Activated naive CD4-positive, alpha-beta T cell treated with anti-CD3 and anti-CD28 coated beads, Interleukin-2, amount 50 U/mL, for 16 hours (primary cell): ENCODE measurements around the gene TMEM132D.

Experiments
- DNase-seq: peaks from one replicate; pipeline ENCODE4 v3.0.0-alpha.2; 2020

TMEM132D gene

GRCh38 chr12:129404556-129404955 lies 499.3 kb downstream of the TMEM132D start:
- no peak for DNase-seq

GRCh38 chr12:129401572-129401971 lies 502.3 kb downstream of the TMEM132D start:
- no peak for DNase-seq

GRCh38 chr12:129394177-129394825 lies 509.5 kb downstream of the TMEM132D start:
- no peak for DNase-seq

GRCh38 chr12:129393357-129393937 lies 510.4 kb downstream of the TMEM132D start:
- no peak for DNase-seq

GRCh38 chr12:129385637-129385990 lies 518.2 kb downstream of the TMEM132D start:
- DNase-seq, result no peak

- DNase-seq, result no peak
Observed at GRCh38 chr12:129383956-129384355, 519.9 kb downstream of the TMEM132D start.

- DNase-seq, result no peak
Observed at GRCh38 chr12:129381715-129382114, 522.1 kb downstream of the TMEM132D start.

- DNase-seq, result no peak
Observed at GRCh38 chr12:129379076-129379804, 524.6 kb downstream of the TMEM132D start.

GRCh38 chr12:129378496-129378895 lies 525.3 kb downstream of the TMEM132D start:
- no peak for DNase-seq

GRCh38 chr12:129373746-129374145 lies 530.1 kb downstream of the TMEM132D start:
- DNase-seq, result no peak

GRCh38 chr12:129372876-129373275 lies 530.9 kb downstream of the TMEM132D start:
- no peak for DNase-seq

- DNase-seq, result no peak
Observed at GRCh38 chr12:129372348-129372747, 531.5 kb downstream of the TMEM132D start.

GRCh38 chr12:129371268-129371667 lies 532.6 kb downstream of the TMEM132D start:
- DNase-seq, result no peak

GRCh38 chr12:129366656-129367055 lies 537.2 kb downstream of the TMEM132D start:
- DNase-seq, result no peak

GRCh38 chr12:129363041-129363440 lies 540.8 kb downstream of the TMEM132D start:
- DNase-seq, result no peak

- DNase-seq, result no peak
Observed at GRCh38 chr12:129357233-129357632, 546.6 kb downstream of the TMEM132D start.

- DNase-seq, result no peak
Observed at GRCh38 chr12:129351481-129351880, 552.3 kb downstream of the TMEM132D start.

GRCh38 chr12:129339336-129339735 lies 564.5 kb downstream of the TMEM132D start:
- DNase-seq, result no peak

- no peak for DNase-seq
Observed at GRCh38 chr12:129337413-129337812, 566.4 kb downstream of the TMEM132D start.

- no peak for DNase-seq
Observed at GRCh38 chr12:129335773-129336172, 568.1 kb downstream of the TMEM132D start.

- no peak for DNase-seq
Observed at GRCh38 chr12:129332286-129332685, 571.5 kb downstream of the TMEM132D start.

- no peak for DNase-seq
Observed at GRCh38 chr12:129331356-129332085, 572.3 kb downstream of the TMEM132D start.

GRCh38 chr12:129328235-129328634 lies 575.6 kb downstream of the TMEM132D start:
- DNase-seq, result no peak

GRCh38 chr12:129325566-129325965 lies 578.3 kb downstream of the TMEM132D start:
- no peak for DNase-seq
